ENCODE data around the gene KRT6A.
"Not testable (repeated sequence)": the region's sequence is repeated elsewhere in the genome, so short reads cannot be mapped to it uniquely, and the experiment has no call there.

KRT6A gene

GRCh38 chr12:52502877-52503276 is 9.8 kb upstream of the KRT6A start:
- Mint-ChIP-seq H3K9me3 (peaks cover 21% of the 10 kb centered on the region), H3K27me3 (ENCODE audit: low read depth, poor library complexity) (no peaks in the 10 kb centered on the region), H3K4me3 (no peak overlapping the region), H3K4me1 (no peaks in the 10 kb centered on the region), H3K36me3 (ENCODE audit: low read depth) (no peaks in the 10 kb centered on the region), H3K27ac (no peak overlapping the region)
- no peak for TF ChIP-seq CTCF (IDR thresholded peaks at IDR 0.05)
- no peak for DNase-seq

- TF ChIP-seq CTCF (IDR thresholded peaks at IDR 0.05), result no peak
- peaks cover 9% of the 10 kb centered on the region for H3K4me1 Mint-ChIP-seq
- H3K9me3 Mint-ChIP-seq, result peaks cover 21% of the 10 kb centered on the region
- H3K27ac Mint-ChIP-seq, result no peak overlapping the region
- no peak for DNase-seq
- no peaks in the 10 kb centered on the region for H3K36me3 Mint-ChIP-seq (ENCODE audit: low read depth)
- peaks cover 3% of the 10 kb centered on the region for H3K27me3 Mint-ChIP-seq (ENCODE audit: low read depth, poor library complexity)
- no peak overlapping the region for H3K4me3 Mint-ChIP-seq
Observed at GRCh38 chr12:52501490-52501889, 8.4 kb upstream of the KRT6A start.

DNA sequence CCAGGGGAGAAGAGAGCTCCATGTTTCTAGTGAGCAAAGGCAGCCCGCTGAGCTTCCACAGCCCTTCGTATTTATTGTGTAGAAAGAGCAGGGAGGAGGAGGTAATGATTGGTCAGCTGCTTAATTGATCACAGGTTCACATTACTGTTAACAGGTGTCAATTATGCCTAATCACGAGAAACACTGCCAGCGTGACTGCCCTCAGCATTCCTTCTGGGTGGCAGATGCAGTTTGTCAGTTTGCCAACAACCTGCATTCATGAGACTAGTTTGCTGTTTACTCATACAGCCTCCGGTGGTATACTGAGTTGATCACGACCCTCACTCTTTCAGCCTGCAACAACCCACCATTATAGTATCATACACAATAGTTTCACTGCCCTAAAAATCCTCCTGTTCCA is 7.5 kb upstream of the KRT6A start:
- not testable (repeated sequence) for H3K27me3 Mint-ChIP-seq (ENCODE audit: low read depth, poor library complexity); H3K4me3 Mint-ChIP-seq; H3K27ac Mint-ChIP-seq; H3K36me3 Mint-ChIP-seq (ENCODE audit: low read depth); DNase-seq
- H3K9me3 Mint-ChIP-seq, result peaks cover 21% of the 10 kb centered on the region
- peaks cover 18% of the 10 kb centered on the region for H3K4me1 Mint-ChIP-seq

DNA sequence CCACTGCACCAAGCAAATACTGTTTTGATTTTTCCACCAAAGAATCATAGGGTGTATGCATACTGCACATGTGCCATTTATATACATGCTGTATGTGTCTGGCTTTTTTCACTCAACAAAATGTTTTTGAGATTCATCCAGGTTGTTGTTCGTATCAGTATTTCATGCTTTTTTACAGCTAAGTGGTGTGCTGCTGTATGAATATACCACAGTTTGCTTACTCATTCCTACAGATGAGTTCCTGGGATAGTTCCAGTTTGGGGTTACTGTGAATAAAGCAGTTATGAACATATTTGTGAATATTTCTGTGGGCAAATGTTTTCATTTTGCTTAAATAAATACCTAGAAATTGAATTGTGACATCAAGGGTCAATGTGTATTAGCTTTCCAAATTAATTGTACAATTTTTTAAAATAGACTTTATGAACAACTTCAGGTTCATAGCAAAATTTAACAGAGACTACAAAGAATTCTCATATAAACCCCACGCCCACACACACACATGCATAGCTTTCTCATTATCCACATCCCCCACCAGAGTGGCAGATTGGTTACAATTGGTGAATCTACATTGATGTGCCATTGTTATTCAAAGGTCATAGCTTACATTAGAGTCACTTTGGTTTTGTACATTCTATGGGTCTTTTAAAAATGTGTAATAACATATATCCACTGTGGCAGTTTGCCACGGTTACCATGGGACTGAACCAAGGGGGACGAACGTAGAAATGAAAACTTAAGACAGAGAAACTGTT is 6.9 kb upstream of the KRT6A start:
- Mint-ChIP-seq H3K4me1 (peaks cover 24% of the 10 kb centered on the region), H3K27ac (no peak overlapping the region), H3K27me3 (ENCODE audit: low read depth, poor library complexity) (peaks cover 7% of the 10 kb centered on the region), H3K9me3 (peaks cover 21% of the 10 kb centered on the region), H3K4me3 (no peak overlapping the region), H3K36me3 (ENCODE audit: low read depth) (no peaks in the 10 kb centered on the region)
- DNase-seq, result no peak
- TF ChIP-seq CTCF (IDR thresholded peaks at IDR 0.05), result no peak

DNA sequence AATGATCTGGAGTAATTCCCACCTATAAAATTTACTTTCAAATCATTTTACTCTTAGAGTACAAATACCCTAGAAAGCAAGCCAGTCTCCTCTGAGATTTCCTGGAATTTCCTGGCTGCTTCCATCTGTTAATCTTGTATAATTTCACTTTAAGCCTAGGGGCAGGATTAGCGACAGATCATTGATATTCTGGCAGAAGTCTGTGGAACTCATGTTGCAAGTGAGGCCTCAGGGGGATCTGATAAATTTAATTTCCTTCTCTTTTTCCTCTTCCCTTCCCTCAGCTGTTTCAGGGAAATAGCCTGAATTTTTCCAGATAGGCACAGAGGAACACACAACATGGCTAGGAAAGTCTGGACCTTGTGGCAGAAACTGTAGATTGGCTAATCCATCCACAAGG is 5.9 kb upstream of the KRT6A start:
- Mint-ChIP-seq H3K9me3 (peaks cover 21% of the 10 kb centered on the region), H3K4me3 (no peak overlapping the region), H3K27ac (no peak overlapping the region), H3K27me3 (ENCODE audit: low read depth, poor library complexity) (peaks cover 7% of the 10 kb centered on the region), H3K4me1 (peaks cover 28% of the 10 kb centered on the region), H3K36me3 (ENCODE audit: low read depth) (no peaks in the 10 kb centered on the region)
- DNase-seq, result no peak
- TF ChIP-seq CTCF (IDR thresholded peaks at IDR 0.05), result no peak

DNA sequence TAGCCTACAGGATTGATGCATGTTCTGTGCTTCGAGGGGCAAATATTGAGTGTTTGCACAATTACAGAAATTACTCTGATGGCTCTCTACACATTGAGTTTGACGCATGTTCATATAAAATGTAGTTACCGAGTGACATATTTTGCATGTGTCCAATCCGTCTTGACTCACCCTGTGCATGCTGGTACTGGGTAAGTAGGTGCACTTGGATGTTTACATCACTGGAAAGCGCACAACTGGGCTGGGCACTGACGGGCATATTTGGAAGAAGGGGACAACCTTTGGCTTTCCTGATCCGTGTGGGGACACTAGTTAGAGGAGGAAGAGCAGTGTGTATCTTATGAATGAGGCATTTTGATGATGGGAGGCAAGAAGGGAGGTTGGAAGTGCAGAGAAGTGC is 4.9 kb upstream of the KRT6A start:
- no peak for TF ChIP-seq CTCF (IDR thresholded peaks at IDR 0.05)
- Mint-ChIP-seq H3K4me1 (peaks cover 28% of the 10 kb centered on the region), H3K9me3 (peaks cover 16% of the 10 kb centered on the region), H3K36me3 (ENCODE audit: low read depth) (no peaks in the 10 kb centered on the region), H3K27ac (peak overlapping the region; percentile 1), H3K4me3 (no peak overlapping the region), H3K27me3 (ENCODE audit: low read depth, poor library complexity) (peaks cover 10% of the 10 kb centered on the region)
- no peak for DNase-seq
